Activated CD8-positive, alpha-beta memory T cell treated with anti-CD3 and anti-CD28 coated beads, Interleukin-2, amount 50 U/mL, for 1 hour (primary cell): ENCODE results near the gene TRABD2B.

Source experiments
- DNase-seq: peaks from one replicate; pipeline ENCODE4 v3.0.0-alpha.2; 2020; ENCODE audit errors: extremely low read depth

The TRABD2B gene

GRCh38 chr1:47936916-47937551, 60.2 kb downstream of the TRABD2B start:
- DNase-seq: no peak

DNA sequence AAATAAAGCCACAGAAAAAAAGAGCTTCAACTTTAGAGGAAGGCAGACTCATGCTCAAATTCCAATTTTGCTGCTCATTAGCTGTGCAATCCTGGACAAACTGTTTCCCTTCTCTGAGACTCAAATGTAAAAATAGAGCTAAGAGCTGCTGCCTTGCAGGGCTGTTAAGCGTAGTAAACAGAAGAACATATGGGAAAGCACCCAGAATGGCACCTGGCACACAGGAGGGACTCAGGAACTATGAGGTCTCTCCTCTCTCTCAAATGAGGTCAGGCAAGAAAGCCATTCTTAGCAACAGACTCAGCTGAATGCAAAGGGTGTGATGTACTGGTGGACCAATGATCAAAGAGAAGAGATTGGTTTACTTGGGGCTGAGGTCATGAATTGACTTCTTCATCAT, 61.3 kb downstream of the TRABD2B start:
- no peak for DNase-seq

DNA sequence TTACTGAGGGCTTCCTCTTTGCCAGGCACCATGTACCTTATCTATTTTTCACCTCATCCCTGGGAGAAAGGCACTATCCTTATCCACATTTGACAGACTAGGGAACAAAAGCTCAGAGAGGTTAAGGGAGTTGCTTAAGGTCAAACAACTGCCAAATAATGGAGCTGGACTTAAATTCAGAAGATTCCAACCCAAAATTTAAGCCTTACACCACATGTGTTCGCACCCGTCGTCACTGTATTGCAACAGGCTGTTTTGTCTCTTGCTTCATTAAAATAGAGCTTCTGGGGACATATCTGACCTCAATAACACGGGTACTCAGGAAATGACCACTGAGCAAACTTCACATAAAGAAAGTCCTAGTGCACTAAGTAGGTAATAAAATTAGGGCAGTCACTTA, 62.0 kb downstream of the TRABD2B start:
- no peak for DNase-seq

GRCh38 chr1:47934243-47934805, 62.9 kb downstream of the TRABD2B start:
- no peak for DNase-seq

GRCh38 chr1:47932743-47933142, 64.4 kb downstream of the TRABD2B start:
- no peak for DNase-seq

DNA sequence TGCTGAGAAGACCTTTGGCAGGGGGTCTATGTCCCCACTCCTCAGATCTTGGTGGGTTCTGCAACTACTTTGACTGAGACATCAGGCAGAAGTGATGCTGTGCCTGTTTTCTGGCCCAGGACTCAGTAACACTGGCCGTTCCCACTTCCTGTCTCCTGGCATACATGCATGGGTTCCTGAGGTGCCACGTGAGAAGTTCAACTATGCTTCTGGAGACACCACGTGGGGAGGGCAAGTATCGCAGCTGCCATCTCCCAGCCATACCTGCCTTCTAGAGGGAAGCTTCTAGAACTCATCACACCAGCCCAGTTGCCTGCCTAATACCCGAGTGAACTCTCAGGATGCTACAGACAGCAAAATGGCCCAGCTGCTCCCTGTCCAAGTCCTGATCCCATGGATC, 65.8 kb downstream of the TRABD2B start:
- no peak for DNase-seq

GRCh38 chr1:47930210-47930840, 66.9 kb downstream of the TRABD2B start:
- DNase-seq: no peak

- no peak for DNase-seq
Measured at GRCh38 chr1:47927165-47927564, 70.0 kb downstream of the TRABD2B start.

GRCh38 chr1:47926461-47926999, 70.7 kb downstream of the TRABD2B start:
- no peak for DNase-seq

DNA sequence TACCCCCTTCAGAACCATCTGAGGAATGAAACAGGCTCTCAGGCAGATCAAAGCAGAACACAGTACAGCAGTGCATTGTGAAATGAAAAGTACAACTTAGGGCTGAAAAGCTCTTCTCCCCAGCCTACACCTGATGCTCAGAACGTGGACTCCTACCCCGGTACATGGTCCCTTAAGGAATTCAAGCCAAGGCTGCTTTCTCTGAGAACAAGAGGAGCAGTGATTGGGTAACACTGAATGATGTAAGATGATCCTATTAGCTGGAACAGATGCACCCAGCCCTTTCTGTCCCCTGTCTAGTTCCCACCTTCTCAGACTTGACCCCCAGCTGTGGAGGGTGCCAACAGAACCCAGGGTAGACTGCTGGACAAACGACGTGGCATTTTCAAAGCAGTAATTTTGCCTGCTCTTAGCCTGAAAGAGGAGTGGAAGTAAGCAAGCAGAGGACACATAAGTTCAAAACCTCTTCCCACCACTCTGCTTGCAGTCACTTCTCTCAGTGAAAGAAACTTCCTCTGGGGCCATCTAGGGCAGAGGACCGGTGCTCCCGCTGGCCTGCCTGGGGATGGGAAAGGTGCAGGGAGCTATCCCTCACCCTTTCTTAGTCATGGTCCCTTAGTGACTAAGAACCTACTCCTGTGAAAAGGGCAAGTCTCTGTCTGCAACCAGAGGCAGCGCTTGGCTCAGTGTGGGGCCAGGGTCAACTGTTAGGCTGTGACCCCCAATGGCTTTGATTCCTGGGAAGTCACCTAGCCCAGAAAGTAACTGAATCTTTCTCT, 72.7 kb downstream of the TRABD2B start:
- no peak for DNase-seq

GRCh38 chr1:47921935-47922415, 75.2 kb downstream of the TRABD2B start:
- no peak for DNase-seq

DNA sequence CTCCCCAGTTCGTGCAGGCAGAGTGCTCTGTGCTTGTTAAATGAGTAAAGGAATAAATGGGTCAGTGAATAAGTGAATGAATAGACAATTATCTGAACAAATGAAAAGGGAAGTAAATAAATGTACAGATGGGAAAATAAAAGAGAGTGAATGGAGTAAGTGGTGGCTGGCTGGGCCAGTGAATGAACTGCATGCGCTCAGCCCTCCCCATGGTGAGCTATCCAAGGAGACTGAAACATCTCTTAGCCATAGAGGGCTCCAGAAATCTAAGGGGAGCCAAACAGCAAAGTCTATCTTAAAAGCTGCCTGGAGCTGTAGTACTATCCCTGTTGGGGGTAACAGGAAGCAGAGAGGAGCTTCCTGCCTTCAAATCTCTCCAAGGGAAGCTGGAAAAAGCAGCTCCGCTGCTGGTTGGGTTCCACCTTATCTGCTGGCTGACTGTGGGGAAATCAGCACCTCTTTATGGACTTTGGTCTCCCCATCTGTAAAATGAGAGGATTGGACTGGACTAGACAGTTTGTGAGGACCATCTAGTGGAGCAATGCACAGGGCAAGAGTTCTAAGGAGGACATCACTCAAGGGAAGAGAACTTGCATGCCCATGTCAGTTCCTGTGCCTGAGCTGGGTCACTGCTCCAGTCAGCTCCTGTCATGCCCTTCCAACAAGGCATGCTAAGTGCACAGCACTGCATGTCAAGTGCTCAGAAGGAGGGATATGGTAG, 77.9 kb downstream of the TRABD2B start:
- DNase-seq: no peak

- no peak for DNase-seq
Measured at GRCh38 chr1:47918257-47918867, 78.8 kb downstream of the TRABD2B start.

- no peak for DNase-seq
Measured at GRCh38 chr1:47917687-47918086, 79.5 kb downstream of the TRABD2B start.

- no peak for DNase-seq
Measured at GRCh38 chr1:47915677-47916353, 81.4 kb downstream of the TRABD2B start.

DNA sequence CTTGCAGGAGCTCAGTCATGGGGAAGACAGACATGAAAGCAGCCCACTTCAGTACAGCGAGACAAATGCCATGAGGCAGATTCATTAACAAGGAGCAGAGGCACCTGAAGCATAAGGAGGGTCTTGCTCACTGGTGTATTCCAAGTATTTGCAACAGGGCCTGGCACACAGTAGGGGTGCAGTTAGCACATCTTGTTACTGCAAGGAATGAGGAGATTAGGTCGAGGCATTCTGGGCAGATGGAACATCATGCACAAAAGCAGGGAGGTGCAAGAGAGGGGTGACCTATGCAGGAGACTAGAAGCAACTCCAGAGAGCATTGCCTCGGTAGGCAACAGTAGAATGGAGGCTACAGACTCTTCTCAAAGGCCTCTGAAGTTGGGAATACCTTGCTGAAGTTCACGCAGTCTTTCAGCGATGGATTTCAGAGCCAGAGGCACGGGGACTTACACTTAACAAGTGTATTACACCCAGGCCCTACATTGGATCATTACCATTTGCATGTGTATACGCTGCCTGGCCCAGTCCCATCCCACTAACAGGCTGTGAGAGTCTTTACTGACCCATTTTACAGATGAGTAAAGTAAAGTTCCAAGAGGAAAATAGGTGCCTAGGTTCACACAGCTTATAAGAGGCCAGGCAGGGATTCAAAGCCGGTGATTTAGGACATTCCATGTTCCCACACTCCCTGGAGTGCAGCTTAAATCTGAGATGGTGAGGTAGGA, 82.1 kb downstream of the TRABD2B start:
- no peak for DNase-seq

DNA sequence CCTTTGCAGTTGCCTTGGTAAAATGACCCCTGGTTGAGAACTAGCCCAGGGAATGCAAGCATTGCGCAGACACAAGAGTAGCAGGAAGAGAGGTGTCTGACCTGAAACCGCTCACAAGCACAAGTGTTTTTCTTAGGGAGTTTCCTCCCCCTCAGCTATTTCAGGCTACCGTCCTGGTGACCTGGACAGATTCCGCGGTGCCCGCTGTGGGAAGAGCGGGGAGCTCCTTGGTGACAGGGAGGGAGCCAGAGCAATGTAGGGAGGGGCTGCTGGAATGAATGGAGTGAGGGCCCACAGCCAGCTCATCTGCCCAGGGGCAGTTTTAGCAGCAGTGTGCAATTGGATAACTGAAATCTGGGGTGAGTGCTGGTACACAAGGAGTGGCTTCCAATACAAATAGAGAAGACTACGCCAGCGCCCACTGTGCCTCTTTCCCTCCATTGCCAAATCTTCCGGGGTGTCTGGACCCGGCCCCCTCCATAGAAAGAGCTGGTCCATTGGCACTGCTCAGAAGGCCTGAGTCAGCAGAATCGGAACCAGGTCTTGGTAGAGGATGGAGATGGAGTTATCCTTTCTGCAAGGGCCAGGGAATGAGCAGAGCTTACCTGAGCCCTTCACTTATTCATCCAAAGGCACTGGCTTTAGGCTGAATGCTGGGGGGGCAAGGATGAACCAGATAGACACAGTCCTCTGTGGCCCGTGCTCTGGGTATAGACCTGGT, 82.8 kb downstream of the TRABD2B start:
- DNase-seq: no peak

DNA sequence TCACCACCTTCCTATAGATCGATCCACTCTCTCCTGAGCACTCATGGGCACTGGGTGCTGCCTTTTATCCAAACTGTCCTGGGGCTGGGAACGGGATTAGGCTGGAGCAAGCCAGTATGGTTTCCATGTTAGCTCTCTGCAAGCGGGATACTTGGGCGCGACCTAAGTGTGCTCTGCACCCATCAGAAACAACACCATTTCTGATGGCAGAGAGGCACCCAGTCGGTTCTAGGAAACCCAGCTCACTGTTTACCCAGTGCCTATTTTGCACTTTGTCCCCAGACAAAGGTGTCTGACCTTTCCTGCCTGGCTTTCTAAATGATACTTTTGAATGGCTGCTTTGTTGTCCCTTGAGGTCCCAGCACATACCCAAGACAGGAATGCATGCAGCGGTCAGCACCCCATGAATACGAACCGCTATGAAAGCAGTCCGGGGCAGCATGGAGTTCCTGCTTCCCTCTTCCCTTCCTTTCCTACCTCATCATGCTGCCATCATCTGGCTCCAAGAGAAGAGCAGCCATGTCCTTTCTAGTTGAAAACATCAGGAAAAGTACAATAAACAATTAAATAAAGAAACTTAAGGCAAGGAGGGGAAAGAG, 83.9 kb downstream of the TRABD2B start:
- no peak for DNase-seq

DNA sequence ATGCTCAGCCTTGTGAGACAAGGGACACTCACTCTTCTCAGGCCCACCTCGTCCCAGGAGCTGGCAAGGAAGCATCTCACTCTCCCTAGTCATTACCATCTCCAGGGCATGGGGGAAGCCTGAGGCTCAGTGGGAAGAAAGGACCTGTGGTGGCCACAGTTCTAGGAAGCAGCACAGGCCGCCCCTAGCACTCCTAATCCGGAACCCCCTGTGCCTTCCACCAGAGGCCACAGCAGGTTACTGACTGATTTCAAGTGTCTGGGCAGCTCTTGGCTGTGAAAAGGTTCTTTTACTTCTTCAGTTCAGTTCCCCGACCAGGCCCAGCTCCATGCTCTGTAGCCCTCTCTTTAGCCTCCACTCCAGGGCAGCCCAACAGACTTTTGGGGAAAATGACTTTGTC, 84.4 kb downstream of the TRABD2B start:
- no peak for DNase-seq
